ENCODE data around the gene STBD1.

DNA sequence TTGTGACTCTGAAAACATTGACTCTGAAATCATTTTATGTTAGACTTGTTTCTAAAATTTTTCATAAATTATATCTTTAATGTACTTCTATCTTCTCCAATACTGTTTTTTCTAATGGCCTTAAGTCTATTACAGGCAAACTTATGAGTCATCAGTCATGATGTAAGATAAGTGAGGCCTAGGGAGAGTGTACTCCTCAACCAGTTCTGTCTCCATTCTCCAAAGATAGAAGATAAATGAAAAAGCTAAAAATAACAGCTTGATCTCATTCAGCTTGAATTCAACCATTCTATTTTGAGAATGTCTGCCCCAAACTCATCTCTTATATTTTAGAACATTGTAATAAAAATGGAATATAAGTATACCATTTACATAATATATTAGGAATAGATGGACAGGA is 34.5 kb downstream of the STBD1 start:
- TF ChIP-seq POLR2A (IDR thresholded peaks at IDR 0.05; ENCODE audit: low read depth, low read length) (no peak), POLR2AphosphoS5 (IDR thresholded peaks at IDR 0.05; ENCODE audit: low read depth, low read length) (no peak), TAF1 (IDR thresholded peaks at IDR 0.05; ENCODE audit: borderline replicate concordance, low read depth, low read length) (no peak)

Data from GM12892 (cell line).